HG02623 (cell line): ENCODE measurements around the gene RAB30.
A peak's percentile ranks its signal among the peaks of the same experiment; 100 is the strongest.
"Not testable (repeated sequence)": the region's sequence is repeated elsewhere in the genome, so short reads cannot be mapped to it uniquely, and the experiment has no call there.

Source experiments
- ATAC-seq: cut with Tn5 transposase; IDR thresholded peaks from one replicate; pipeline ENCODE4 v1.9.1; 2021; ENCODE audit warnings: moderate library complexity; ENCODE audit not compliant: unreplicated experiment

RAB30 gene

GRCh38 chr11:83011333-83012167 is 60.1 kb downstream of the RAB30 start:
- ATAC-seq = no peak

- ATAC-seq = no peak
Observed at GRCh38 chr11:83009999-83010398, 61.7 kb downstream of the RAB30 start.

- ATAC-seq = not testable (repeated sequence)
Observed at GRCh38 chr11:83009136-83009535, 62.6 kb downstream of the RAB30 start.

GRCh38 chr11:83008581-83008923 is 63.1 kb downstream of the RAB30 start:
- no peak for ATAC-seq

GRCh38 chr11:83007909-83008580 is 63.7 kb downstream of the RAB30 start:
- ATAC-seq = no peak

GRCh38 chr11:83007477-83007876 is 64.2 kb downstream of the RAB30 start:
- no peak for ATAC-seq

- peak; percentile 65 for ATAC-seq
Observed at GRCh38 chr11:83006877-83007330, 64.8 kb downstream of the RAB30 start.

GRCh38 chr11:83004746-83005556 is 66.7 kb downstream of the RAB30 start:
- no peak for ATAC-seq

GRCh38 chr11:83002522-83002921 is 69.2 kb downstream of the RAB30 start:
- no peak for ATAC-seq

- no peak for ATAC-seq
Observed at GRCh38 chr11:83002053-83002452, 69.6 kb downstream of the RAB30 start.

- no peak for ATAC-seq
Observed at GRCh38 chr11:83000381-83000780, 71.3 kb downstream of the RAB30 start.

- no peak for ATAC-seq
Observed at GRCh38 chr11:82999232-82999631, 72.5 kb downstream of the RAB30 start.

GRCh38 chr11:82998697-82999096 is 73.0 kb downstream of the RAB30 start:
- ATAC-seq = no peak

- ATAC-seq = peak; percentile 84
Observed at GRCh38 chr11:82996966-82997606, 74.6 kb downstream of the RAB30 start.

GRCh38 chr11:82995754-82996398 is 75.8 kb downstream of the RAB30 start:
- ATAC-seq = peak; percentile 33

GRCh38 chr11:82995235-82995634 is 76.5 kb downstream of the RAB30 start:
- ATAC-seq = no peak

- ATAC-seq = no peak
Observed at GRCh38 chr11:82994604-82995230, 77.0 kb downstream of the RAB30 start.

- no peak for ATAC-seq
Observed at GRCh38 chr11:82992223-82992622, 79.5 kb downstream of the RAB30 start.

- no peak for ATAC-seq
Observed at GRCh38 chr11:82989628-82990404, 81.9 kb downstream of the RAB30 start.
